ENCODE results near the gene PLXNB1. TPM values are rescaled to one million over a fixed set of nuclear protein-coding genes. Genes with fewer than 3 reads are reported as not detected.
A peak's percentile ranks its signal among the peaks of the same experiment; 100 is the strongest.
"Not testable (repeated sequence)": the region's sequence is repeated elsewhere in the genome, so short reads cannot be mapped to it uniquely, and the experiment has no call there.

The PLXNB1 gene
- total RNA-seq, 3 donors from 2014 or later = 98.1 to 136 (median 127) TPM

DNA sequence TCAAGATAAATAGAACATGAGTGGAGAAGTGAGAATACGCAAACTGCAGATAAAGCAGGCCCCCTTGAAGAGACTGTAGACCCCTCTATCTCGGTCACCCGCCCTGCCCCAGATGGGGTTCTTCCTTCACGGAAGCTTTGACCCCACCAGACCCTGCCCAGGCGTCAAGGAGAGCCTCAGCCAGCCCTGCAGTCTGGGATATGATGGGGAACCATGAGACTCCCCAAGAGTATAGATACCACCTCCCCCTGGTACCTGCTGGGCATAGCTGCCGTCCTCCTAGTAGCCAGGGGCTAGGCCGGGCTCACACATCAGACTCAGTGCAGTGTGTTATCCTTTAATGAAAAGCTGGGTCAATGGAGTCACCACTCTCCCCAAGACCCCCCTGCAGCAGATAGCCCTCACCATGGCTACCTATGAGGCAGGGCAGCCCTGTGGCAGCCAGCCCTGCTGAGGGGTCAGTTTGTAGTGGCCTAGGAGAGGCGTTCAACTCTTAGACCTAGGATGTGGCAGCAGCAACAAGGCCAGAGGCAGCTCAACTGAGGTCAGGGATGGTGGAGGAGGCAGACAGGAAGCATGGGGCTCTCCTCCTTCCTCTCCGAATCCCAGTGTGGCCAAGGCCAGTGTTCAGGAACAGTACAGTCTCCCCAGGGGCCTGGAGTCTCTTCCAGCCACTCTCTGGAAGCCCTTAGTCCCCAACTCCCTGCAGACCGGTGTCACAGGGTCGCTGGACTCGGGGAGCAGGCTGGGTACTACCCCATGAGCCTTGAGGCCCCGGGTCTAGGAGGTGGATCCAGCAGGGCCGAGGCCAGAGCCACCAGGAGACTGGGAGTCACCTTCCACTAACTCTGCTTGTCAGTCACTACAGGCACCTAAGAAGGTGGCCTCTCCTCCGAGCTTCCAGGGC lies 26.1 kb downstream of the PLXNB1 start:
- no peaks in the 10 kb centered on the region for H3K9me3 ChIP-seq
- ATAC-seq (no peak), DNase-seq (peak in 1 of 3 donors; percentile 15)
- no peak overlapping the region for H3K4me3 ChIP-seq
- H3K4me1 ChIP-seq (ENCODE audit: low read depth) = no peaks in the 10 kb centered on the region
- TF ChIP-seq, protein P1, sequence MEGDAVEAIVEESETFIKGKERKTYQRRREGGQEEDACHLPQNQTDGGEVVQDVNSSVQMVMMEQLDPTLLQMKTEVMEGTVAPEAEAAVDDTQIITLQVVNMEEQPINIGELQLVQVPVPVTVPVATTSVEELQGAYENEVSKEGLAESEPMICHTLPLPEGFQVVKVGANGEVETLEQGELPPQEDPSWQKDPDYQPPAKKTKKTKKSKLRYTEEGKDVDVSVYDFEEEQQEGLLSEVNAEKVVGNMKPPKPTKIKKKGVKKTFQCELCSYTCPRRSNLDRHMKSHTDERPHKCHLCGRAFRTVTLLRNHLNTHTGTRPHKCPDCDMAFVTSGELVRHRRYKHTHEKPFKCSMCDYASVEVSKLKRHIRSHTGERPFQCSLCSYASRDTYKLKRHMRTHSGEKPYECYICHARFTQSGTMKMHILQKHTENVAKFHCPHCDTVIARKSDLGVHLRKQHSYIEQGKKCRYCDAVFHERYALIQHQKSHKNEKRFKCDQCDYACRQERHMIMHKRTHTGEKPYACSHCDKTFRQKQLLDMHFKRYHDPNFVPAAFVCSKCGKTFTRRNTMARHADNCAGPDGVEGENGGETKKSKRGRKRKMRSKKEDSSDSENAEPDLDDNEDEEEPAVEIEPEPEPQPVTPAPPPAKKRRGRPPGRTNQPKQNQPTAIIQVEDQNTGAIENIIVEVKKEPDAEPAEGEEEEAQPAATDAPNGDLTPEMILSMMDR (IDR thresholded peaks at IDR 0.05) = no peak
- H3K36me3 ChIP-seq (ENCODE audit: low read depth) = no peaks in the 10 kb centered on the region
- intact Hi-C loops (cut with DNase I, micrococcal nuclease) = loop anchor here in 1 of 2 donors (5.0 kb wide), 1 partner anchor 34 kb away; no protein-coding TSS in a partner anchor

DNA sequence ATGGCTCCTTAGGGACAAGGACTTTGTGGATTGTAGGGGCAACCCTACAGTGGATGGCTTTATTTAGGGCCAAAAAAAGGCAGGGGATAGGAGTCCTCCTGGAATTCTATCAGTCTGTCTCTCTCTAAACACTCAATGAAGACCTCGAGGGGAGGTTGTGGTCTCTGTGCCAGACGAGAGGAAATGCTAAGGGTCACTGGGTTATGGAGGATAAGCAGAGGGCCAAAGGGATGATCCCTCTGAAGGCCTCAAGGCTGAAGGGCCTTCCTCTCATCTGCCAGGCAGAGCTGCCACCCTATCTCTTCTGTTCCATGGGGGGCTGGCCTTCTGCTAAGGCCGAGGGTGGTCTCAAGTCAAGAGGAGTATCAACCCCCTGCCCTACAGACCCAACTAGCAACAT lies 27.0 kb downstream of the PLXNB1 start:
- ATAC-seq (no peak), DNase-seq (no peak)
- intact Hi-C loops (cut with DNase I, micrococcal nuclease) = loop anchor here in 1 of 2 donors (5.0 kb wide), 1 partner anchor 34 kb away; no protein-coding TSS in a partner anchor
- no peaks in the 10 kb centered on the region for H3K4me1 ChIP-seq (ENCODE audit: low read depth)
- no peak overlapping the region for H3K4me3 ChIP-seq
- no peaks in the 10 kb centered on the region for H3K9me3 ChIP-seq
- TF ChIP-seq, protein P1 (IDR thresholded peaks at IDR 0.05) = no peak
- no peaks in the 10 kb centered on the region for H3K36me3 ChIP-seq (ENCODE audit: low read depth)

DNA sequence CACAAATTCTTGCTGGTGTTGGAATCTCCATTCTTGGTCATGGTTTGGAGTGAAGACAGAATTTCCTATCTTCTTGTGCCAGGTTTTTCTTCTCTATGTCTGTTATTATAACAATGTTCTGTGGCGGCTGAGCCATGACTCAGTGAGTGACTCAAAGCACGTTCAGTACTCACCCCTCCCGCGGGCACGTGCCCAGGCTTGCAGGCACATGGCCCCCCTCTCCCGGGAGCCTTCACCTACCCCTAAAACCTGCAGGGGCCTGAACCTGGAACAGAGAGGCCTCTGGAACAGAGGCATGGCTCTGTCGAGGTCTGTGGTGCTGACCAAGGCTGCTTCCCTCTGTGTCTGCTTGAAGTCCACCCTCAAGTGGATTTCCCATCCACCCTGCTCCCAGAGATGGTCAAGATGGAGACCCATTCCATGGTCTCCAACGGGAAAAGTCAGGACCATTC lies 27.6 kb downstream of the PLXNB1 start:
- no peak overlapping the region for H3K4me3 ChIP-seq
- ATAC-seq = peak; percentile 31
- TF ChIP-seq, protein P1 (IDR thresholded peaks at IDR 0.05) = no peak
- peak; percentile 50 to 78 (median 51) for DNase-seq
- intact Hi-C loops (cut with DNase I, micrococcal nuclease) = loop anchor here in 1 of 2 donors (5.0 kb wide), 1 partner anchor 35 kb away; no protein-coding TSS in a partner anchor
- no peaks in the 10 kb centered on the region for H3K9me3 ChIP-seq
- no peaks in the 10 kb centered on the region for H3K36me3 ChIP-seq (ENCODE audit: low read depth)
- H3K4me1 ChIP-seq (ENCODE audit: low read depth) = no peaks in the 10 kb centered on the region

DNA sequence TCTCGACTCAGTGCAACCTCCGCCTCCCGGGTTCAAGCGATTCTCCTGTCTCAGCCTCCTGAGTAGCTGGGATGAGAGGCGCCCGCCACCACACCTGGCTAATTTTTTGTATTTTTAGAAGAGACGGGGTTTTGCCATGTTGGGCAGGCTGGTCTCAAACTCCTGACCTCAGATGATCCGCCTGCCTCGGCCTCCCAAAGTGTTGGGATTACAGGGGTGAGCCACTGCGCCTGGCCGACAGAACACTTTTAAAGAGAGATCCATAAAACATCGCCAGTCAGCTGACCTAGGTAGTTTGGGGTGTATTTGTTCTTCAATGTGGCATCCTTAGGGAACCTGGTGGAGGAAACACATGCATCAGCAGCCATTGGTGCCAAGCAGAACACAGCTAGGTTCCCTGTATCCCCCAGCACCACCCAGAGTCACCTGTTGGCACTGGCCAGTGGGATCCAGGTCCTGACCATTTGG lies 28.4 kb downstream of the PLXNB1 start:
- not testable (repeated sequence) for H3K36me3 ChIP-seq (ENCODE audit: low read depth); H3K4me3 ChIP-seq; H3K9me3 ChIP-seq; H3K4me1 ChIP-seq (ENCODE audit: low read depth); ATAC-seq
- intact Hi-C loops (cut with DNase I, micrococcal nuclease) = loop anchor here (2.0 to 5.0 kb wide), 2 partner anchors 35 to 36 kb away; no protein-coding TSS in a partner anchor
- DNase-seq = peak in 2 of 3 donors; percentile 1 to 12

DNA sequence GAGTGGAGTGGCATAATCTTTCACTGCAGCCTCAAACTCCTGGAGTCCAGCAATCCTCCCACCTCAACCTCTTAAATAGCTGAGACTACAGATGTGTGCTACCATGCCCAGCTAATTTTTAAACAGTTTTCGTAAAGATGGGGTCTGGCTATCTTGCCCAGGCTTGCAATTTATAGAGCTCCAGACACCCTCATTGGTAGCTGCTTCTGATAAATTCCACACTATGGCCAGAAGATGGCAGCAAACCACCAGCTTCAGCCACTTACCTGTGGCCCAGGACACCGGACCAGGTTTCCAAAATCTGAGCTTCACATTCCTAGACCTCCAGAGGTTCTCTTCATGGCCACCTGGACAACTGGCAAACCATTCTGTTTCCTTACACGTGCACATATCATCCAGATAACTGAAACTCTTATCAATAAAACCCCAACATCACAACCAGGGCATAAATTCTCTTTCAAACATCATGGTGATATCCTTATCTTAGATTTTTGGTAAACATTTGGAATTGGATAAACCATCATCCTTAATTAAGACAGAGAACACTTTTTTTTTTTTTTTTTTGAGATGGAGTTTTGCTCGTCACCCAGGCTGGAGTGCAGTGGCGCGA lies 29.0 kb downstream of the PLXNB1 start:
- Histone ChIP-seq H3K4me3 (no peak overlapping the region), H3K36me3 (ENCODE audit: low read depth) (no peaks in the 10 kb centered on the region), H3K4me1 (ENCODE audit: low read depth) (no peaks in the 10 kb centered on the region), H3K9me3 (no peaks in the 10 kb centered on the region)
- intact Hi-C loops (cut with DNase I, micrococcal nuclease) = loop anchor here (2.0 to 5.0 kb wide), 2 partner anchors 36 kb away; no protein-coding TSS in a partner anchor
- DNase-seq (peak in 2 of 3 donors; percentile 45 to 60), ATAC-seq (peak; percentile 79)
- TF ChIP-seq, protein P1 (IDR thresholded peaks at IDR 0.05) = peak; percentile 45

All from mucosa of descending colon (tissue), 3 donors.